HG03521 (cell line): ENCODE data around the gene RAB3C.
A peak's percentile ranks its signal among the peaks of the same experiment; 100 is the strongest.
"Not testable (repeated sequence)": the region's sequence is repeated elsewhere in the genome, so short reads cannot be mapped to it uniquely, and the experiment has no call there.

Experiments
- ATAC-seq: cut with Tn5 transposase; IDR thresholded peaks from one replicate; pipeline ENCODE4 v1.9.1; 2021; ENCODE audit warnings: mild to moderate bottlenecking, moderate library complexity; ENCODE audit not compliant: unreplicated experiment

The RAB3C gene, protein sequence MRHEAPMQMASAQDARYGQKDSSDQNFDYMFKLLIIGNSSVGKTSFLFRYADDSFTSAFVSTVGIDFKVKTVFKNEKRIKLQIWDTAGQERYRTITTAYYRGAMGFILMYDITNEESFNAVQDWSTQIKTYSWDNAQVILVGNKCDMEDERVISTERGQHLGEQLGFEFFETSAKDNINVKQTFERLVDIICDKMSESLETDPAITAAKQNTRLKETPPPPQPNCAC

DNA sequence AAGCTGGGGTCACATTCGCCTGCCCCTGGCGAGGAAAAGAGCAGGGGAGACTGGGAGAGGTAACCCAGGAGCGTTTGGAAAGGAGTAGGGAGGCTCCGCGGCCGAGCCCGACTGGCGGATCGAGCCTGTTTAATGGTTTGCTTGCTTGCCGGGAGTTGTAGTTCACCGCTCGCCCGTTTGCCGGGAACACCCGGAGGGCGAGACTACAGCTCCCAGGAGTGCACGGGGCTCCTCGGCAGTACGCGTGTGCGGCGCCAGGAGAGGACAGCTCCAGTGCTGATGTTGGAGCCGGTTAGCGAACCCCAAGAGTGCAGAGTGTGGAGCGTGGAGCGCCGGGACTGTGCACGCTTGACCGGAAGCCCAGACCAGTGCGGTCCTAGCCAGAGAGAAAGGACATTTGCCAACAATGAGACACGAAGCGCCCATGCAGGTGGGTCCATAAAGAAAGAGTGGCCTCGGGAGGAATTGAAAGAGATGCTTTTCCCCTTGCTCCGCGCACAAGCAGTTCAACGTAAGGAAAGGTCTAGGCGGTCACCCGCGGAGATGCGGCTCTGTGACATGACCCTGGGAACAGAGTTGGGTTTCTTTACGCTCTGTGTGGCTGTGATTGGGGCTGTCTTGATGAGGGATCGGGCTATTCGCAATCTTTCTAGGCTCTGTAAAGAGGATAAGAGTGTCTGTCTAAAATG is at the start of gene RAB3C:
TSS of gene RAB3C (plus strand) at position 273 of the 689 bp plus-strand sequence. CDS start at position 407, 134 bp downstream.
- ATAC-seq = peak; percentile 100

DNA sequence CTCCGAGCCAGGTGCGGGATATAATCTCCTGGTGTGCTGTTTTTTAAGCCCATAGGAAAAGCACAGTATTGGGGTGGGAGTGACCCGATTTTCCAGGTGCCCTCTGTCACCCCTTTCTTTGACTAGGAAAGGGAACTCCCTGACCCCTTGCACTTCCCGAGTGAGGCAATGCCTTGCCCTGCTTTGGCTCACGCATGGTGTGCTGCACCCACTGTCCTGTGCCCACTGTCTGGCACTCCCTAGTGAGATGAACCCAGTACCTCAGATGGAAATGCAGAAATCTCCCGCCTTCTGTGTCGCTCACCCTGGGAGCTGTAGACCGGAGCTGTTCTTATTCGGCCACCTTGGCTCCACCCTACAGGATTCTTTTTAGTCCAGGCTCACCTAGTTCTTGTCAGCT is 40.9 kb upstream of the RAB3C start:
- ATAC-seq = not testable (repeated sequence)

DNA sequence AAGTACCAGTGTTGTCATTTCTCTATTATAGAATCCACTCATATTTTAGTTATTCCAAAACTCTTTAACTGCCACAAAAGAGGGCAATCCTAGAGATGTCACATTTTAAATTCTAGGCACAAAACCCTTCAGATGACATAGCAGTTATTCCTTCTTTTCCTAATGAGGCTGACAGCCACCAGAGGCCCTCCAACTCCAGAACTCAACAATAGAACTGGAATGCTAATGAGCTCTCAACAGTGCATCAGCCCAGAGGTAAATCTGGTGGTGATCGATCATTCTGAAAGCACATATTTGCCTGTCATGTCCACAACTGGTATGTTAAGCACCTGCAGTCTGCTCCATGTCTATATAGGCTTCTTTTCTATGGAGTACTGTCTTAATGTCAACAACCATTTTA is 40.2 kb upstream of the RAB3C start:
- ATAC-seq = no peak

DNA sequence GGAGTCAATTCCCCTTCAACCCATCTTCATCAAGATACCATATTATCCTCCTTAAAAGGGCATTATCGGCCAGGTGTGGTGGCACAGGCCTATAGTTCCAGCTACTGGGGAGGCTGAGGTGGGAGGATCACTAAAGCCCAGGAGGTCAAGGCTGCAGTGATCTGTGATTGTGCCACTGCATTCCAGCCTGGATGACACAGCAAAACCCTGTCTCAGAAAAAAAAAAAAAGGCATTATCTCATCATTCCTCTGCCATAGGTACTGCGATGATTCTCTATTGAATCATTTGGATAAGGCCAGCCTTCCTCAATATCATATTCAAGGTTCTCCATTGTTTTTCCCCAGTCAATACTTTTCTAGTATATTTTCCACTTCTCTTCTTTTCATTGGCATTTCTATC is 39.2 kb upstream of the RAB3C start:
- ATAC-seq = no peak

DNA sequence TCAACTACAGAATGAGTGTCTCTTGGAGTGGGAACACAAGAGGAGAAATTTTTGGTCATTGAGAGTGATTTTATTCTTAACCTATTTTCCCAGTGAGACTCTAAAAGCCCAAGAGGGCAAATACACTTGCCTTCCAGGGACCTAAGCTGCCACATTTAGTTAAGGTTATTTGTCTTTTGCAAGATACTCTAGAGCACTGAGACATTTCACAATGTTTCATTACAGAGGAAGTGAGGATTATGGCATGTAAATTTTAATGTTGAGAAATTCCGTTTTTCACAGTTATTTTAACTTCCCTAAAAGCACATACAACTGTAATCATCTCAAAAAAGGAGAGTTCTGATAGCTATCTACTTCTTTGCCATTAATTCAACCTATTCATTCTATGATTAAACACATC is 38.7 kb upstream of the RAB3C start:
- no peak for ATAC-seq

DNA sequence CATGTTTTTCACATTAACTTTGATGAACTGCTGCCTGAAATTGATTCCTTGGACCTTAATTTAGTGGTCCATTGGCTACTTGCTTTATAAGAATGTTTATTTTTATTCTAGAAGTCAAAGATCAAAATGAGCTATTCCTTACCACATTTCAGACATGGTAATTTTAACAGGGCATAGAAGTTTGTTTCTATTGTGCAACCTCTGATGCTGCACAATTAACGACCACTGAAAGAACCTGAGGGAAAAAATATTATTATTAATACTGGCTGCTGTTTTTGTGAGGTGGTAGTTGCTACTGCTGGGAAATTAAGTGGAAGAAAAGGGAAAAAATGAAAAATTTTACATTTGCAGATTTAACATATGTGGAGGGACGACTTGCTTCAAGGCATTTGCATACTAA is 37.9 kb upstream of the RAB3C start:
- ATAC-seq = no peak

DNA sequence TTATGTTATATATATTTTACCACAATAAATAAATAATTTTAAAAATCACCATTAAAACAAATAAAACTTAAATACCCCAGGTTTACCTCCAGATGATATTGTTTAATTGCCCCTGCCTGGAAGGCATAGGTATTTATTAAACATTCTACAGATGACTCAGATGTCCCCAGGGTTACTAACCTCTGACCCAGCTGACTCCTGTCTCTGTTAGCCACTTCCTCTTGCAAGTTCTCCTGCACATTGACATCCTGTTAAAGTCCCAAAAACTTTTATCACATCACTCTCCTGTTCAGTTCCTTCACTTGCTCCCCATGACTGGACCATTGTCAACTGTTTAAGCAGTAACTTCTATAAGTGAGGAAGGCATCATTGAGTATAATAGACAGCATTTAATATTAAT is 37.0 kb upstream of the RAB3C start:
- peak; percentile 91 for ATAC-seq

DNA sequence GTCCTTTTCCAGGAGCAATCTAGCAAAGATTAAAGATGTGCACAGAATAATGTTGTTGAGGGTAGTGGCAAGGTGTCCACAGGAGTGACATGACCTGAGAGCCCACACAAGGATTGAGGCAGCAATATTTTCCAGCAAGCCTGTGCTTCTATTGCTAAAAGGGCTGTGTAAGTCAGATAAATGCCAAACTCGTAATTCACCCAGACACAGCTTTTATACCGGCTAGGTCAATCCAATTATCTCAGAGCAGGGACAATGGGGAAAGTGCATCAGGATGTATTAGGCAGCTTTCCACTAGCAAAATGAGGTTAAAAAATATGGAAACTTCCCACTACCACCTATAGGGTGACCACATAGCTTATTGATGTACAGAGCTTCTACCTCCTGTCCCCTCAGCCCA is 34.8 kb upstream of the RAB3C start:
- no peak for ATAC-seq

DNA sequence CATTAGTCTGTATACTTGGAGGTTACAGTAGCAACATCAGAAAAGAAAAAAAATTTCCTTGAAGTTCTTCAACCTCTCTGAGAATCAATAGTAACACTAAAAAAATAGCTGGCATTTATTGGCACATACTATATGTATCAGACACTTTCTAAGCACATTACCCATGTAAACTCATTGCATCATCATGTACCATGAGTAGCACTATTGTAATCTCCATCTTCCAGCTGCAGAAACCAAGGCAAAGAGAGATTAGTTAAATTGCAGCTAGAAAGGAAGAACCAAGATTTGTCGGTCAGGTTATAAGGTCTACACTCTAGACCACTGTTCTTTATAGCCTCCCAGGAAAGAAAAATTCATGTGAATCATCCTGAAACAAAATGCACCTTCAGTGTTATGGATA is 31.4 kb upstream of the RAB3C start:
- no peak for ATAC-seq

DNA sequence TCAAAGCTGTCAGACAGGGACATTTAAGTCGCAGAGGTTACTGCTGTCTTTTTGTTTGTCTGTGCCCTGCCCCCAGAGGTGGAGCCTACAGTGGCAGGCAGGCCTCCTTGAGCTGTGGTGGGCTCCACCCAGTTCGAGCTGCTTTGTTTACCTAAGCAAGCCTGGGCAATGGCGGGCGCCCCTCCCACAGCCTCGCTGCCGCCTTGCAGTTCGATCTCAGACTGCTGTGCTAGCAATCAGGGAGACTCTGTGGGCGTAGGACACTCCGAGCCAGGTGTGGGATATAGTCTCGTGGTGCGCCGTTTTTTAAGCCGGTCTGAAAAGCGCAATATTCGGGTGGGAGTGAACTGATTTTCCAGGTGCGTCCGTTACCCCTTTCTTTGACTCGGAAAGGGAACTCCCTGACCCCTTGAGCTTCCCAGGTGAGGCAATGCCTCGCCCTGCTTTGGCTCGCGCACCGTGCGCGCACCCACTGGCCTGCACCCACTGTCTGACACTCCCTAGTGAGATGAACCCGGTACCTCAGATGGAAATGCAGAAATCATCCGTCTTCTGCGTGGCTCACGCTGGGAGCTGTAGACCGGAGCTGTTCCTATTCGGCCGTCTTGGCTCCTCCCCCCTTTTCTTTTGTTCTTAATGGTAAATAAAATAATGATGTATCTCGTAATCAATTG is 25.1 kb upstream of the RAB3C start:
- ATAC-seq = not testable (repeated sequence)

DNA sequence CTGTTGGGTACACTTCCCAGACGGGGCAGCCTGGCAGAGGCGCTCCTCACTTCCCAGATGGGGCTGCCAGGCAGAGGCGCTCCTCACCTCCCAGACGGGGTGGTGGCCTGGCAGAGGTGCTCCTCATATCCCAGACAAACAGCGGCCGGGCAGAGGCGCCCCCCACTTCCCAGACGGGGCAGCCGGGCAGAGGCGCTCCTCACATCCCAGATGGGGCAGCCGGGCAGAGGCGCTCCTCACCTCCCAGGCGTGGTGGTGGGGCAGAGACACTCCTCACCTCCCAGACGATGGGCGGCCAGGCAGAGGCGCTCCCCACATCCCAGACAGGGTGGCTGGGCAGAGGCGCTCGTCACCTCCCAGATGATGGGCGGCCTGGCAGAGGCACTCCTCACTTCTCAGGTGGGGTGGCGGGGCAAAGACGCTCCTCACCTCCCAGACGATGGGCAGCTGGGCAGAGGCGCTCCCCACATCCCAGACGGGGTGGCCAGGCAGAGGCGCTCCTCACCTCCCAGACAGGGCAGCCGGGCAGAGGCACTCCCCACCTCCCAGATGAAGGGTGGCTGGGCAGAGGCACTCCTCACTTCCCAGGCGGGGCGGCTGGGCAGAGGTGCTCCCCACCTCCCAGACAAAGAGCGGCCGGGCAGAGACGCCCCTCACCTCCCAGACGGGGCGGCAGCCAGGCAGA is 19.7 kb upstream of the RAB3C start:
- not testable (repeated sequence) for ATAC-seq

DNA sequence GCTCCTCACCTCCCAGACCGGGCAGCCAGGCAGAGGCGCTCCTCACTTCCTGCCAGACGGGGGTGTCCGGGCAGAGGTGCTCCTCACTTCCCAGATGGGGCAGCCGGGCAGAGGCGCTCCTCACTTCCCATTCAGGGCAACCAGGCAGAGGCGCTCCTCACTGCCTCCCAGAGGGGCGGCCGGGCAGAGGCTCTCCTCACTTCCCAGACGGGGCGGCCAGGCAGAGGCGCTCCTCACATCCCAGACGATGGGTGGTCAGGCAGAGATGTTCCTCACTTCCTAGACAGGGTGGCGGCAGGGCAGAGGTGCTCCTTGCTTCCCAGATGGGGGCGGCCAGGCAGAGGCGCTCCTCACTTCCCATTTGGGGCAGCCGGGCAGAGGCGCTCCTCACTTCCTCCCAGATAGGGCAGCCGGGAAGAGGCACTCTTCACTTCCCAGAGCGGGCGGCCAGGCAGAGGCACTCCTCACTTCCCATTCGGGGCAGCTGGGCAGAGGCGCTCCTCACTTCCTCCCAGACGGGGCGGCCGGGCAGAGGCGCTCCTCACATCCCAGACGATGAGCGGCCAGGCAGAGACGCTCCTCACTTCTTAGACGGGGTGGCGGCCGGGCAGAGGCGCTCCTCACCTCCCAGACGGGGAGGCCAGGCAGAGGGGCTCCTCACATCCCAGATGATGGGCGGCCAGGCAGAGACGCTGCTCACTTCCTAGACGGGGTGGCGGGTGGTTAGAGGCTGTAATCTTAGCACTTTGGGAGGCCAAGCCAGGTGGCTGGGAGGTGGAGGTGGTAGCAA is 18.6 kb upstream of the RAB3C start:
- not testable (repeated sequence) for ATAC-seq

DNA sequence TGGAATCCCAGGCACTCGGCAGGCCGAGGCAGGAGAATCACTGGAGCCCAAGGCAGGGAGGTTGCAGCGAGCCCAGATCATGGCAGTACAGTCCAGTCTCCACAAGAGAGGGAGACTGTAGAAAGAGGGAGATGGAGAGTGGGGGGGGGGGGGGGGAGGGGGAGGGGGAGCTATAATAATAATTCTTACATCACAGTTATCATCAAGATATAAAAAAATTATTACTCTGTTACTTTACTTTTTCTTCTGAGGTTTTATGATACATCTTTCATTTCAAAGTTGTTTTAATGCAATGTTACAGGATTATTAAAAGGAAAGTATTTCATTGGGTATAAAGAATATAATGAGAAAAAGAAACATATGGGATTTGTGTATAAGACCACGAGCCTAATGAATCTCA is 17.8 kb upstream of the RAB3C start:
- ATAC-seq = no peak

DNA sequence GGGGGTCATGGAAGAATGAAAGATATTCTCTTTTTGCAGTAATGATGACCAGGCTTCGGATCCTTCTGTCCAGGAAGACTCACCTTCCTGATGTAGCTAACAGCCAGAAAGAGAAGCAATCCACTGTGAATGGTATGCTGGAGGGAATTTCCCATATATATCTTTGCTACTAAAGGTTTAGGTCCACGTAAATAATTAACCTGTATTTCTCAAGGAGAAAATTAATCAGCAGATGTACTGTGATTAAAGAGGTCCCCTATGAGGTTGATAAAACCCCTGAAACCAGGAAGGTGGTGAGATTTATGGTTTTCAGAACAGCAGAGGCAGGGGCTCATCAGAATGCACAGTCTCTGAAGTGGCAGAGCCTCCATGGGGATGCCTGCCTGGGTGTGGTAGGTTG is 11.4 kb upstream of the RAB3C start:
- no peak for ATAC-seq

DNA sequence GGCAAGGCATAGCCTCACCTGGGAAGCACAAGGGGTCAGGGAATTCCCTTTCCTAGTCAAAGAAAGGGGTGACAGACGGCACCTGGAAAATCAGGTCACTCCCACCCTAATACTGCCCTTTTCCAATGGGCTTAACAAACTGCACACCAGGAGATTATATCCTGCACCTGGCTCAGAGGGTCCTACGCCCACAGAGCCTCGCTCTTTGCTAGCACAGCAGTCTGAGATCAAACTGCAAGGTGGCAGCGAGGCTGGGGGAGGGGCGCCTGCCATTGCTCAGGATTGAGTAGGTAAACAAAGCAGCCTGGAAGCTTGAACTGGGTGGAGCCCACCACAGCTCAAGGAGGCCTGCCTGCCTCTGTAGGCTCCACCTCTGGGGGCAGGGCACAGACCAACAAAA is 9.9 kb upstream of the RAB3C start:
- not testable (repeated sequence) for ATAC-seq

DNA sequence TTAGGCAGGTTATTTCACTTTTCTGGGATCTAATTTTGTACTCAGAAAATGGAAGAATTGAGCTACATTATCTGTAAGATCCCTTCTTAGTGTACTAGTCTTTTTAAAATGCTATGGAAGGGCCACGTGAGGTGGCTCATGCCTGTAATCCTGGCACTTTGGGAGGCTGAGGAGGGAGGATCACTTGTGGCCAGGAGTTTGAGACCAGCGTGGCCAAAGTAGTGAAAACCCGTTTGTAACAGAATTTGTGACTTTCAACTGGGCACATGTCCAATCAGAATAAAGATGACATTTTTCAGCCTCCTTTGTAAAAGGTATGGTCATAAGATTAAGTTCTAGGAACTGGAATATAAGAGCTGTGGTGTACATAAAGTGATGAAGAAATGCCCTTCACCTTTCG is 3.1 kb upstream of the RAB3C start:
- ATAC-seq = no peak

DNA sequence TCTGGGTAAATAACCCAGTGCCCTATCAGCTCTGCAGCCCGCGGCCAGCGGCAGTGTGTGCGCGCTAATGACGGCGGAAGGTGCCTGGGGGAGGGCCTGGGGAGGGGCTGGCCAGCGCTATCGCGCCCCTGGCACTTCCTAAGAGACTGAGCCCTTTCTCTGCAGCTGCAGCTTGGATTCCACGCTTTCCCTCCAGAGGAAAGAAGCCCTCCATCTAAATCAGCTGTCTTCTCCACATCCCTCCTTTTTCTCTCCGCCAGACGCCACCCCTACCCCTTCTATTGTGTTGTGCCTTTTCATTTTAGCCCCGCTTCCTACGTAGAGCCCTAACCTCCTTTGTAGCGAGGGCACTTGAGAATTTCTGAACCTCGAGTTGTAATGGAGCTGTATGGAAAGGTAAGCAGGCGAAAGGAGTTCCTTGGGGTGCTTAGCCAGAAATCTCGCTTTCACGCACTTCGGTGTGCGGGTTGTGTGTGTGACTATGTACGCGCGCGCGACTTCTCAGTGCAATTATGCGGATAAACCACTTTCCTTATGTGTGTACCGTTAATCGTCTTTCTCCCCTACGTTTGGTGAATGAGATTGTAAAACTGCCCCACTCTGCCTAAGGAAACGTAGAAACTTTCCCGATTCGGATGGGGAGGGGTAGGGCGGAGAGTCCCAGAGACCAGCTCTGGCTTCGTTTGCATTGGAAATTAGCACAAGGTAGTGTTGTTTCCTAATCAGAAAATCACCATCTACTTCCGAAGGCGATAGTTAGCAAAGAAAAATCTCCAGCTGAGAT is 664 bp upstream of the RAB3C start:
- ATAC-seq = peak; percentile 21

DNA sequence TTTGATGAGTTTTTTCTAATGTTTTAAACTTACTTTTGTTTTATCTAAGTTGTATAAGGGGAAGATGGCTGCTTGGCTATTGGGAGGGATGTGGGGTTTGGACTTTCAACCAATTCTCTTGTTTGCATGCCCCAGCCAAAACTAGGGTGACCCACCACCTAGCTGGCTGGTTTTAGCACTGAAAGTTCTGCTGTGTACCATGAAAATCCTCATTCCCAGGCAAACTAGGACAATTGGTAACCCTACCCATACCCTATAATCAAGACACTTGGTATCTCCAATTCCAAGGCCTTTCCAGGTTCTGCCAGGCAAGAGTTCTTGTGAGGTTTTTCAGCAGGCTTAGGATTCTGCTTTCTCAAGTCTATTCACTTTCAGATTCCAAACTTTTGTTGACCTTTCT is 13.1 kb downstream of the RAB3C start:
- no peak for ATAC-seq

DNA sequence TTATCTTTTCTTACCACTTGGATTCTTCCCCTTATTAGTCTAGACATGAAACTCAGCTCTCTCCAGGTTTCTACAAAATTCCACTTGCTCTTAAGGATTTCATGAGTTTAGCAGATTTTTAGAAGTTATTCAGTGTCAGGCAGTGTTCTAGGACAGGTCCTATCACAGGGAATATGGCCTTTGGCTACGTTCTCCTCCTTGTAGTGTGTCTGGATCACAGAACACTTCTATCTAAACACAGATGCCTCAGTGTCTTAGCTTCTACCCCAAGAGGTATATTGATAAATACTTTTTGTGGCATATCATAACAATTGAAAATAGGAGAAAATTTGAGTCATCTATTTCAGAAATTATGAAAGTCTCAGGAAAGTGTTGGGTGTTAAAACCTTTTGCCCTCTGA is 15.6 kb downstream of the RAB3C start:
- no peak for ATAC-seq

DNA sequence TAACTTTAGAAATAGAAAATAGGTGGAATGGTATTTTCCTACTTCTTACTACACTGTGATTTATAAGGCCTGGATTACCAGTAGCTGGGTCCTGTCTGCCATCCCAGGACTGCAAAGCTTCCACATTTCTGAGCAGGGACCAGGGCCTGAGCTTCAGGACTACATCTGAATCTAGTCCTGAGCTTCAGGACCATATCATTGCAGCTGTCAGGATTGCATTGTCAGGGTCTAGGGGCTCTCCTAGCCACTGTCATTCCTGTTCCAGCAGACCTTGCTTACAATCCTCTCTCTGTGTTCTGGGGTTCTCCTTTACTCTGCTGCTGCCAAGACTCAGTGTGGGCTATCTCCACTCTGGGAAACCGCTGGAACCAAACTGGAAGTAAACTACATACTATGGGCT is 16.3 kb downstream of the RAB3C start:
- ATAC-seq = no peak
